GM19463 (cell line): ENCODE data around the gene LIMCH1.

ENCODE experiments used
- ATAC-seq: cut with Tn5 transposase; IDR thresholded peaks from one replicate; pipeline ENCODE4 v1.9.1; 2021; ENCODE audit warnings: mild to moderate bottlenecking, moderate library complexity; ENCODE audit not compliant: unreplicated experiment

Gene LIMCH1

DNA sequence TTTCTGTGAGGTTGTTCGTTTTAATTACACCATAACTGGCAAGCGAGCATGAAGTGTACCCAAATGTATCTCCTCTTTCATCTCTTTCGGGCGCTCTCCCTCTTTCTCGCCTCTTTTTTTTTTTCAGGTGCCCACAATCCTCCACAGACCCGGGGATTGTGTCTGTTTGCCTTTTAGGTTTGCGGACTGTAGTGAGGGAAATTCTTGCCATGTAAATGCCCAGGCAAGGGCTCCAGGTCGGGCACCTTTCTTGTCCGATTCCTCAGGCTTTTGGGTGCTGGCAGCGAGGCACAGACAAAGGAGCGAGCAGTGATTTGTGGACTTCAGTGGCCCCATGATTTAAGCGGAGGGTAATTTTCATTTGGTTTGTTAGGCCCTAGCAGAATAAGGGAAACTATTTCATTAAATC is 211.7 kb downstream of the LIMCH1 start:
- ATAC-seq: no peak
